Measurements from ENCODE around the gene BAG3.
A peak's percentile ranks its signal among the peaks of the same experiment; 100 is the strongest.
"Not testable (repeated sequence)": the region's sequence is repeated elsewhere in the genome, so short reads cannot be mapped to it uniquely, and the experiment has no call there.

Gene BAG3

DNA sequence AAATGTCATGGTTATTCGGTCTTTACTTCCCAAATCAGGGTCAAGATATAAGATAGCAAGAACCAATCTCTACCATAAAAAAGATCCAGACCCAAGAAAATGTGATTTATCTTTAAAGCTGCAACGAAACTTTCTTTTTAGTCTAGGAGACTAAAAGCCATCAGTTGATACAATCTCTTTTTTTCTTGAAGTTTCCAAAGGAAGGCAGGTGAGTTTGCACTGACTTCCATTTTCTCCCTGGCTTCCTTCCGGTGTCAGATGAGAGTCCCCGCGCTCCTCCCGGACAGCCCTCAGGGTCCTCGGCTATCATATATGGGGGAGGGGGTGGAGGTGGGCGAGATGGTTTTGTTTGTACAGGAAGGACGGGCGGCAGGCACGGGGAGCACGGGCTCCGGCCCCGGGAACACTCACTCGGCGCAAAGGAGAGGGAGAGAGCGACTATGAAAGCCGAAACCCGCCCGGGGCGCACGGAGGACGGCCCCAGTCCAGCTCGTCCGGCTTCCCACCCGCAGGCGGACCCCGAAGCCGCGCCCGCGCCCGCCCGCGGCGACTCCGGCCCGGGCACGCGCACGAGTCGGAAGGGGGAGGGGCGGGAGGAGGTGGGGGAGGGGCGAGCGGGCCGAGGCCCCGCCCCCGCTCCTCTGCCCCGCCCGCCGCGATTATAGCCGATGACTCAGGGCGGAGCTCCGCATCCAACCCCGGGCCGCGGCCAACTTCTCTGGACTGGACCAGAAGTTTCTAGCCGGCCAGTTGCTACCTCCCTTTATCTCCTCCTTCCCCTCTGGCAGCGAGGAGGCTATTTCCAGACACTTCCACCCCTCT is at the start of gene BAG3:
Gene BAG3, plus strand, starts transcription at position 689 of the 822 bp plus-strand sequence. CDS start 296 bp downstream, outside the sequence.
- peak; percentile 59 to 67 for DNase-seq (ENCODE audit: low read depth in 2 of 2)

DNA sequence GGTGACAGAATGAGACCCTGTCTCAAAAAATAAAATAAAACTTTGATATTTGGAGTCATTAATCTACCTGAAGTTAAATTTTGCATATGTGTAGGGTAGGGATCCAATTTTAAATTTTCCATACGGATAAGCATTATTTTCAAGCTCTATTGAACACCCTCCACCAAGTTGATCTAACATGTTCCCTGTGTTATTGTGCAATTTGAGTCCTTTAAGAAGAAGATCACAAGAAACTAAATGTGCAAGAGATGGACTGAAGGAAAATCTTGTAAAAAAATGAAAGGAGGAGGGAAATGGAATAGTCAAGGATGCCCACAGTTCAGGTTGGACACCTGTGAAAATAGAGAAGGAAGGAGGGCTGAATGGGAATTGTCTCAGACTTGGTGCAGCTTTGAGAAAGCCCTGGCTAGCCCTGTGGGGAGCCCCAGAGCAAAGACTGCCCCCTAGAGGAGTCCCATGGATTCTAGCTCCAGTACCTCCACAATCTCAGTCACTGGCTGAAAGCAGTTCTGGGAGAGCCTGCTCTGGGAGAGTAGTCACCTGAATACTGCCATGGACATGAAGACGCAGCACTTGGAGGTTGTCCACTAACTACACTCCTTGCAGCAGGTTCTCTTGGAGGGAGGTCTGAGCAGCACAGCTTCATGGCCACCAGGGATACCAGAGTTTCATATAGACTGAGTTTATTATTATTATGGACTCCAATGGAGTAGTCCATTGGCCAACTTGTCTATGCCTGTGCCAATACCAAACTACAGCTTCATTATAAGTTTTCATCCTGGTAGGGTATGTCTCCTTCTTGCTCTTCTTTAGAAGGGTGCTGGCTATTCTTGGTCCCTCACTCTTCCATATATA is 48.7 kb upstream of the BAG3 start:
- DNase-seq (ENCODE audit: low read depth in 2 of 2), result no peak

DNA sequence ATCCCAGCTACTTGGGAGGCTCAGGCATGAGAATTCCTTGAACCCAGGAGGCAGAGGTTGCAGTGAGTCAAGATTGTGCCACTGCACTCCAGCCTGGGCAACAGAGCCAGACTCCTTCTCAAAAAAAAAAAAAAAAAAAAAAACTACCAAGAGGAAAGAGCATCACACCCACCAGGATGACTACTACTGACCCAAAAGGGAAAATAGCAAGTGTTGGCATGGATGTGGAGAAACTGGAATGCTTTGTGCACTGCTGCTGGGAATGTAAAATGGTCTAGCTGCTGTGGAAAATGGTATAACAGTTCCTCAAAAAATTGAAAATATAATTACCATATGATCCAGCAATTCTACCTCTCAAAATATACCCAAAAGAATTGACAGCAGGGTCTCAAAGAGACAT is 46.7 kb upstream of the BAG3 start:
- no peak for DNase-seq (ENCODE audit: low read depth in 2 of 2)

DNA sequence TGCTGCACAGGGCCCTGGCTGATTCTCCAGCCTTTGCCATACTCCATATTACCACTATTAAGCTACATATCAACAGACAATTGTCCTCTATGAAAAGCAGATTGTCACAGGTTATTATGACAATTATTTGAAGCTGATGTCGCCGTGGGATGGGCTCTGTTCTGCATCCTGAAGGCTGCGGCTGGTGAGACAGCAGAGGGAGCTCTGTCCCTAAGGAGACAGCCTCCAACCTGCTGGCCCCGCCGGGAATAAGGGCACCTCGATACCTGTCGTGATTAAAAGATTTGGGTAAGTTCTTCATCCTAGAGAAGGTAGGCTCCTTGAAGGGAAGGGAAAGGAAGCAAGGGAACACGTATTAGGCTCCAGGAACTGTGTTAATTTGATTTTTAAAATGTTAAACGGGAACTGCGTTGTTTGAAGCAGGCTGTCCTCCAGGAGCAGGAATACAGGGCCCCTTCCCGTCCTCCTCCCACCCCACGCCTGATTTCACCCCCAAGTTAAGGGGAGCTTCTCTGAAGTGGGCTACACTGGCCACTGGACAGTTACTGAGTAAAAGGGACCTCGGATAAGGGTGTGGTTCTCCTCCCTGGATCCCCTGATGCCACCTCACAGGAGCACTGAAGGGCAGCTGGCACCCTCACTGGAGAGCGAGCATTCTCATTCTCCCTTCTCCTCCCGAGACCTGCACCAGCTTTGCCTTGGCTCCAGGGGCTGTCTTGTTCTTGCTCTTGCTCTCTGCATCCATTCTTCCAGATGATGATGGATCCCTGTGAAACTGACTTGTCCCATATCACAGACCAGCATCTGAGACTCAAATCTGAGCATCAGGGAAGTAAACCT is 42.6 kb upstream of the BAG3 start:
- DNase-seq (ENCODE audit: low read depth in 2 of 2), result no peak

DNA sequence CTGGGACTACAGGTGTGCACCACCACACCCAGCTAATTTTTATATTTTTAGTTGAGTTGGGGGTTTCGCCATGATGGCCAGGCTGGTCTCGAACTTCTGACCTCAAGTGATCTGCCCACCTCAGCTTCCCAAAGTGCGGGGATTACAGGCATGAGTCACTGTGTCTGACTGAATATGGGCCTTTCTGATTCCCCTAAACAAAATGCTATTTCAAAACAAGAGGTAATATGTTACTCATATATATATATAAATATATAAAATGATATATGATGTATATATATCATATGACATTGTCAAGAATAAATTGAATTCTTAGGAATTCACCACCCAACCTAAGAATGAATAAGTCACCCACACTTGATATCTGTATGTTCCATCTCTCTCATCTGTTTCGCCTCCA is 41.7 kb upstream of the BAG3 start:
- no peak for DNase-seq (ENCODE audit: low read depth in 2 of 2)

DNA sequence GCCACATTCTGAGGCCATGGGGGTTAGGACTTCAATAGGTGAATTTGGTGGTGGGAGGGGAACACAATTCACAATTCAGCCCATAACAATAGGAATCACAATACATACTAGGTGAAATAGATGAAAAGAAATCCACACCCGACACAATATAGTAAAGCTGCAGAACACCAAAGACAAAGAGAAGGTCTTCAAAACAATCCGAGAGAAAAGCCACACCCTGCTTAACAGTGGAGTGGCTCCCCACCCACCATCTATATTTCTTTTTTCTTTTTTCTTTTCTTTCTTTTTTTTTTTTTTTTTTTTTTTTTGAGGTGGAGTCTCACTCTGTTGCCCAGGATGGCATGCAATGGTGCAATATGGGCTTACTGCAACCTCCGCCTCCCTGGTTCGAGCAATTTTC is 39.7 kb upstream of the BAG3 start:
- DNase-seq (ENCODE audit: low read depth in 2 of 2), result no peak

DNA sequence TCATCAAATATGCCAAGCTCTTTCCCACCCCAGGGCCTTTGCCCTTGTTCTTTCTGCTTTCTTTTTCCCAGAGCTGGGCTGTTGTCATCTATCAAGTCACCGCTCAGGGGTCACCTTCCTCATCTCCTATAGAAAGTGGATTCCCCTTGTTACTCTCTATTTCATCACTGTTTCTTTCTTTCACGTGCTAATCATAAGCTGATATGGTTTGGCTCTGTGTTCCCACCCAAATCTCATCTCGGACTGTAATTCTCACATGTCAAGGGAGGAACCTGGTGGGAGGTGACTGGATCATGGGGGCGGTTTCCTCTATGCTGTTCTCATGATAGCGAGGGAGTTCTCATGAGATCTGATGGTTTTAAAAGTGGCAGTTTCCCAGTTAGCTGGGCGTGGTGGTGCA is 37.4 kb upstream of the BAG3 start:
- no peak for DNase-seq (ENCODE audit: low read depth in 2 of 2)

DNA sequence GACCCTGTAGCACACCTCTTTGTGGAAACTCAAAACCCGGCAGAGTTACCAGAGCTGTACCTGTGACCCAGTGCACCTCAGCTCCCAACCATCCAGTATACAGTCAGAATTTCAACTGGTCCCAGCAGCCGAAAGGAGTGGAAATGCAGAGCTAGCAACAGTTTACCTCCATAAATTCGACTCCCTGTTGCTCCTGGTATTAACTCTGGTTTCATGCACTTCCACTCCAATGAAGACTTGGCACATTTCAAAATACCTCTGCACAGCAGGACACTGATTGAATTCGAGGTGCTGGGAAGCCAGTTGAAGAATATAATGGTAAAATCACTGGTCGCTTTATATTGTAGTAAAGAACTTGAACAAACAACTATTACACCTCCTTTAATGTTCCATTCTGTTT is 36.5 kb upstream of the BAG3 start:
- no peak for DNase-seq (ENCODE audit: low read depth in 2 of 2)

DNA sequence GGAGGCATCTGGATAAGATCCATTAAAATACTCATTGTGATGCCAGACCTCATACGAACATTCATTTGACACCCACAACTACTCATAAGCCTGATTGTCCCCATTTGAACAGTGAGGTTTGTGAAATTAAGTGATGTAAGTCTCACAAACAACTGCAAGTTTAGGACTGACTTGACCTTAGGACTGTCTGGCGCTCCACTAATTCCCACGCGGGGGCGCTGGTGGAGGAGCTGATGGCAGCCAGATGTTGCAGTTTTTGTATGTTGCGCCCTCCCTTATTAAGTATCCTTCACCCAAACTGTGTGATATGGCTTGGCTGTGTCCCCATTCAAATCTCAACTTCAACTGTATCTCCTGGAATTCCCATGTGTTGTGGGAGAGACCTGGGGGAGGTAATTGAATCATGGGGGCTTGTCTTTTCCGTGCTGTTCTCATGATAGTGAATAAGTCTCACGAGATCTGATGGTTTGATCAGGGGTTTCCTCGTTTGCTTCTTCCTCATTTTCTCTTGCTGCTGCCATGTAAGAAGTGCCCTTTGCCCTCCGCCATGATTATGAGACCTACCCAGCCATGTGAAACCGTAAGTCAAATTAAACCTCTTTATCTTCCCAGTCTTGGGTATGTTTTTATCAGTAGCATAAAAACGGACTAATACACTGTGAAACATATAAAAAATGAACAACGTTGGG is 34.2 kb upstream of the BAG3 start:
- DNase-seq (ENCODE audit: low read depth in 2 of 2), result no peak

DNA sequence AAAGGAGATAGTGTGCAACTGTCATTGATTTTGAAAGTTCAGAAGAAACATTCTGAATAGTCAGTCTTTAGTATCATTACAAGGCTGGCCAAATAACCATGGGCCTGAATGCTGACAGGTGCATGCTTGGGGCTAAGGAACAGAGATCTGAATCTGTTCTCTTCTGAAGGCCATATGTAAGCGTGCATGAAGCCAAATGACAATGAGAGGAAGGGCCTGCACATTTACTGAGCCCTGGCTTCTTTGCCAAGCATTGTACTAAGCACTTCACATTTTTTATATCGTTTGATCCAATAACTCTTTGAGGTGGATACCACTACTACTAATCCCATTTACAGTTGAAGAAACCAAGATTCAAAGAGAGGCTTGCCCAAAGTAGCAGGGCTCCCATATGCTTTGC is 32.0 kb upstream of the BAG3 start:
- no peak for DNase-seq (ENCODE audit: low read depth in 2 of 2)

DNA sequence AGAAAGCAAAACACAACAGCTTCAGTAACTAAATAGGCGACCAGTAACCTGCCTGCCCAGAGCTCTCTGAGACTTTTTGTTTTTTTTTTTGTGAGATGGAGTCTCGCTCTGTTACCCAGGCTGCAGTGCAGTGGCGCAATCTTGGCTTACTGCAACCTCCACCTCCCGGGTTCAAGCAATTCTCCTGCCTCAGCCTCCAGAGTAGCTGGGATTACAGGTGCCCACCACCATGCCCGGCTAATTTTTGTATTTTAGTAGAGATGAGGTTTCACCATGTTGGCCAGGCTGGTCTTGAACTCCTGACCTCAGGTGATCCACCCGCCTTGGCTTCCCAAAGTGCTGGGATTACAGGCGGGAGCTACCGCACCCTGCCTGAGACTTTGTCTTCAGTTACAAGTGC is 31.4 kb upstream of the BAG3 start:
- DNase-seq (ENCODE audit: low read depth in 2 of 2), result not testable (repeated sequence)

DNA sequence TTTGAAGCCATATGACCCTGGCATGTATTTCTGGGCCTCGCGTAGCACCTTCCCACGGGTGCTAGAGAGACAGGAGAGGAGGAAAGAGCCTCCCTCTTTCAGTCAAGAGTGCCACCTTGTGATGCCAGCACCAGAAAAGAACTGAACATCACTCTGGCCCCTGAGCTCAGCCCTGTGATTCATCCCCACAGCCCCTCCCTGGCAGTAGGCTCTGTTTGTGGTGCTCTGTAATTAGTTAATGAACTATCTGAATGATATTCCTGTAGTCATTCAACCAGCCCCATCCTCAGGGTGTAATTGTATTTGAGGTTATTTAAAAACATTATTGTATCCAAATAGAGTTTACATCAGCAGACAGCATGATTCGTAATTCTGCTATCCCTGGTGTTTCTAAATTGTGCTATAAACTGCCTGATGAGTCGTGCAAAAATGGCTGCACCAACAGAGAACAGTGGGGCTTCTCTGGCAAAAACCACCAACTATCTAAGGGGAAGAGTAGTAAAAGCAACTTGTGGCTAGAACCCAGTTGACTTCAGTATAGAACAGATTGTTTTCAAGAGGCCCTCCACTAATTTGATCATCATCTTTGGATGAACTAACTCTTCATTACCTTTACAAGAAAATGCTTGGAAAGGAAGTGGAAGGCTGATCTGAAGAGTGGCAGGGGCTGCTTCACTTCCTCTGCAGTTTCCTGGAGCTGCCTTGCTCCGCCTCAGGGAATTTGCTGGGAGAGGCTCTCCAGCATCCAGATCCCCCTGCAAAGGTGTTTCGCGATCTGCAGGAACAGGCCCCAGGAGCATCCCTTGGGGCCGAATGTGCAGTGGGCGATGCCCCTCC is 30.7 kb upstream of the BAG3 start:
- DNase-seq (ENCODE audit: low read depth in 2 of 2), result no peak

DNA sequence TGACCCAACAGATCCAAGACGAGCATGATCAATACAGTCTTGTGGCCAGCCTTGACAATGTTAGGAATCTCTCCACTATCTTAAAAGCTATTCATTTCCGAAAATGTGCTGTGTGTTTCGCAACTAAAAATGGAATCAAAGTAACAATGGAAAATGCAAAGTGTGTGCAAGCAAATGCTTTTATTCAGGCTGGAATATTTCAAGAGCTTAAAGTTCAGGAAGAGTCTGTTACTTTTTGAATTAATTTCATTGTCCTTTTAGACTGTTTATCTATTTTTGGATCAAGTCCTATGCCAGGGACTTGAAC is 30.1 kb upstream of the BAG3 start:
- no peak for DNase-seq (ENCODE audit: low read depth in 2 of 2)

DNA sequence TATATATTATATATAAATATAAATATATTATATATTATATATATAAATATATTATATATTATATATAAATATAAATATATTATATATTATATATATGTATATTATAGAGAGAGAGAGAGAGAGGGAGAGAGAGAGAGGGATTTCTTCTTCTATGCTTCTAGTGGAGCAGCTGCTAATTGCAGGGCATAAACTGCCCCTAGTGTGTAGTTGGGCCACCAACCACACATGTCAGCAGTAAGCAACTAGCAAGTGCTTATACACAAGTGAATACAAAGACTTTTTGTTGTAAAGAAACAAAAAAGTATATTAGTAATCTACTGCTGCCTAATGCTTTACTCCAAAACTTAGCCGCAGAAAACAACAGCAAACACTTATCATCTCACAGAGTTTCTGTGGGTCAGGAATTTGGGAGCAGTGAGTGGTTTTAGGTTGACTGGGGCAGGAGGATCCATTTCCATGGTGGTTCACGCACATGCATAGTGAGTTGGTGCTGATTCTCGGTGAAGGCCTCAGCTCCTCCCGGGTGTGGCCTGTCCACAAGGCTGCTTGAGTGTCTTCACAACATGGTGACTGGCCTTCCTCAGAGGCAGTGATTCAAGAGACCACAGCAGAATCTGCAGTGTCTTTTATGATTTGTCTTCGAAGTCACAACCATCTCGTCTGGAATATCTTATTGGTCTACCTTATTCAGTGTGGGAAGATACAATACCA is 25.5 kb upstream of the BAG3 start:
- DNase-seq (ENCODE audit: low read depth in 2 of 2), result no peak

DNA sequence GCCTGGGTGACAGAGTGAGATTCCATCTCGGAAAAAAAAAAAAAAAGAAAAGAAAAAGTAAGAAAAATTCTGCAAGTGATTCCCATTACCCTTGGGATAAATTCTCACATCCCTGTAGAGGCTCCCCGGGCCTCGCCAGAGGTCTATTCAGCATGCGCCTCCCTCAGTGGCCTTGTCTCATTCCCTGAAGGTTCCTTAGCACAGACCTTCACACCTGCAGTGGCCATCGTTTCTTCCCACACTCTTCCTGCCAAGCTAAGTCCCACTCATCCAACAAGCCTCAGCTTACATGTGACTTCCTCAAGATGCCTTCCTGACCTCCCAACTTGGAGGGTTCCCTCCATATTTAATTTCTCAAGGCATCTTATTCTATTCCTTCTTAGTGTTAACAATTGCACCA is 20.9 kb upstream of the BAG3 start:
- DNase-seq (ENCODE audit: low read depth in 2 of 2), result no peak

DNA sequence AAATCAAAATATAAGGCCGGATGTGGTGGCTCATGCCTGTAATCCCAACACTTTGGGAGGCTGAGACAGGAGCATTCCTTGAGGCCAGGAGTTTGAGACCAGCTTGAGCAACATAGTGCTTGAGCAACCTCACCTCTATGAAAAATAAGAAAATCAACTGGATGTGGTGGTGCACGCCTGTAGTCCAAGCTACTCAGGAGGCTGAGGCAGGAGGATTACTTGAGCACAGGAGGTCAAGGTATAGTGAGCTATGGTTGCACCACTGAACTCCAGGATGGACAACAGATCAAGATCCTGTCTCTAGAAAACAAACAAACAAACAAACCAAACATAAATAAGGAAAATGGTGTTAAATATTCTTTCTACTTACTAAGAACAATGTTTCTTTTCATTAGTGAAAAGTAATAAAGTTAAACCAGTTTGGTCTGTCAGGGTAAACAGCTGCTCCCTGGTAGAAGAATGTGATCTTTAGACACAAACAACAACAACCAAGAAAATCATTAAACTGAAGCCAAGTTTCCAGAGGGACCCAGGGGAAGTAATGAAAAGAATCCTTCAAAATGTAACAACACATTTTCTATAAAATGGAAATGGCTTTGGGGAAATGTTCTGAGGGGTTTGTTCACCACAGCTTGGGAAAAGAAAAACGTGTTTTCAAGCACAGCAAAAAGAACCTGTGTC is 17.5 kb upstream of the BAG3 start:
- no peak for DNase-seq (ENCODE audit: low read depth in 2 of 2)

DNA sequence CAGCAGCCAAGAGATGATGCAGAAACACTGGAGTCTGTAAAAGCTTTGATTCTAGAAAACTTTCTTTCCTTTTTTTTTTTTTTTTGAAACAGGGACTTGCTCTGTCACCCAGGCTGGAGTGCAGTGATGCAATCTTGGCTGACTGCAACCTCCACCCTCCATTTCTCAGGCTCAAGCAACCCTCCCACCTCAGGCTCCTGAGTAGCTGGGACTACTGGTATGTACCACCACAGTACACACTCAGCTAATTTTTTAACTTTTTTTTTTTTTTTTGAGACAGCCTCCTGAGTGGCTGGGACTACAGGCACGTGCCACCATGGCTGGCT is 17.0 kb upstream of the BAG3 start:
- DNase-seq (ENCODE audit: low read depth in 2 of 2), result no peak

DNA sequence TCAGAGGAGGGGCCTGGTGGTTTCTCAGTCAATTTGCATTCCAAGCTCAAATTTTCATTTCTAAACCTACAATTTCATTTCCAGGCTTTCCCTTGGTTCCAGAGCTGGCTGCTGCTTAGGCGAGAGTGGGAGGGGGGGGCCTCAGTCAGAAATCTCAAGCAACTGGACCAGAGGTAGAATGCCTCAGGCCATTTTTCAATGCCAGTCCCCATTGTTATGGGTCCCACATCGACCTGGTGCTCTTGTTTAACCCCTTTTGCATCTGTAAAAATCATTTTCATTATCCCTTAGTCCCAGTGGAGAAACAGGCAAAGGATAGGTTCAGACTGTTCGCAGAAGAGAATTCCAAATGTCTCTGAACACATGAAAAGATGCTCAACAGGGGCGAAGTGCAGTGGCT is 13.5 kb upstream of the BAG3 start:
- DNase-seq (ENCODE audit: low read depth in 2 of 2), result no peak

DNA sequence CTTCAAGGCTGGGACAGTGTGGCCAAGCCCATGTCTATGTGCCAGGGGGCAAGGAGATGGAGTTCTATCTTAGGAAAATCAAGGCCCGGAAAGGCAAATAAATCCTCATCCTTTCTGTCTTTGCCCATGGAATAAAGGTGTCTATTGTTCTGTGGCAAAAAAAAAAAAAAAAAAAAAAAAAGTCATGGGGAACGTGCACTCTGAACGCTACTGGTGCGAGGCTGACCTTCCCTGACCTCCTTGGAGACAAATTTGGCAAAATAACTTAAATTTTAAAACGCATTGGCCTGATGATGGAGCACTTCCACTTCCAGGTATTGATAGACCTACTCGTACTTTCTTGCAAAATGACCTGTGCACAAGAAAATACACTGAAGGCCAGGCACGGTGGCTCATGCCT is 12.2 kb upstream of the BAG3 start:
- no peak for DNase-seq (ENCODE audit: low read depth in 2 of 2)

DNA sequence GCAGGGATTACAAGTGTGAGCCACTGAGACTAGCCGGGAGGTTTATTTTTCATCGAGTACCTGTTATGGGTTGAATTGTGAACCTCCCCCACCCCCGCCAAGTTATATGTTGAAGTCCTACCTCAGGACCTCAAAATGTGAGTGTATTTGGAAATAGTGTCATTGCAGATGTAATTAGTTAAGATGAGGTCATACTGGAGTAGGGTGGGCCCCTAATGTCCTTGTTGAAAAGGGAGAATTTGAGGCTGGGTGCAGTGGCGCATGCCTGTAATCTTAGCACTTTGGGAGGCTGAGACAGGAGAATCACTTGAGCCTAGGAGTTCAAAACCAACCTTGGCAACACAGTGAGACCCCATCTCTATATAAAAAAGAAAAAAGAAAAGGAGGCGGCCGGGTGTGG is 10.8 kb upstream of the BAG3 start:
- no peak for DNase-seq (ENCODE audit: low read depth in 2 of 2)

Data from activated CD8-positive, alpha-beta memory T cell treated with anti-CD3 and anti-CD28 coated beads for 4 hours (primary cell).